ENCODE measurements around the gene SMARCD1. TPM values are rescaled to one million over a fixed set of nuclear protein-coding genes. Genes with fewer than 3 reads are reported as not detected.
A peak's percentile ranks its signal among the peaks of the same experiment; 100 is the strongest.

SMARCD1 gene
- total and polyA plus RNA-seq, 9 of the 15 experiments (the other 6 are each of a cell fraction or from before 2014, with no cell fraction given) = 0.86 to 91.7 (median 48.0) TPM

DNA sequence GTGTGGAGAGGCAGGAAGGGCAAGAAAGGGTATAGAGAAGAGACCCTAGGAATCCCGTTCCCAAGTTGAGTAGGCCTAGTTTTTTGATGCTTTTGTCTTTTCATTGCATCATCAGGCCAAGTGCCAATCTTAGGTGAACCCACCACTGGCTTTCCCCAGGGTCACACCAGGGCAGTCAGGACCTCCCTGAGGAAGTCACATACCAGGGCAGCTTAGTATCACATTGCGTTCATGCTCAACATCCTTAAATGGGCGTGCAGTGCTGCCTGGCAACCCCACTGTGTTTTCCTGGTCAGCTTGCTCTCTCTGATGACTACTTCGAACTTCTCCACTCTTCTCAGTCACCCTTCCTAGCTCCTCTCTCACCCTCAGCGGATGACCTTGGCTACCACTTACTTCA lies 18.7 kb upstream of the SMARCD1 start (continued):
- TF ChIP-seq TEAD1 (CRISPR knock-in tag; IDR thresholded peaks at IDR 0.05) (no peak), ZNF76 (CRISPR knock-in tag; IDR thresholded peaks at IDR 0.05; ENCODE audit: borderline replicate concordance) (no peak), HIVEP1 (CRISPR knock-in tag; IDR thresholded peaks at IDR 0.05) (no peak), DPF2 (IDR thresholded peaks at IDR 0.05) (no peak)
- TF ChIP-seq, protein P1, sequence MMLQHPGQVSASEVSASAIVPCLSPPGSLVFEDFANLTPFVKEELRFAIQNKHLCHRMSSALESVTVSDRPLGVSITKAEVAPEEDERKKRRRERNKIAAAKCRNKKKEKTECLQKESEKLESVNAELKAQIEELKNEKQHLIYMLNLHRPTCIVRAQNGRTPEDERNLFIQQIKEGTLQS (IDR thresholded peaks at IDR 0.05) = peak; percentile 35
- TF ChIP-seq, protein P1 (CRISPR knock-in tag; conservative IDR thresholded peaks at IDR 0.05) = no peak

DNA sequence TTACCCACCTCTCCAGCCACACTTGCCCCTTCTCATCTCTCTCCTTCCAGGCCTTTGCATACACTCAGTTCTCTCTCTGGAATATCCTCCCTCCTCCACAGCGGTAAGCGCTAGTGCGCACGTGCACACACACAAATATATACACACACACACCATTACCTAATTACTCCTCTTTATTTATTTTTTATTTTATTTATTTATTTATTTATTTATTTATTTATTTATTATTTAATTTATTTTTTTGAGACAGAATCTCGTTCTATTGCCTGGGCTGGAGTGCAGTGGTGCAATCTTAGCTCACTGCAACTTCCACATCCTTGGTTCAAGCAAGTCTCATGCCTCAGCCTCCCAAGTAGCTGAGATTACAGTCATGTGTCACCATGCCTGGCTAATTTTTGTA lies 16.1 kb upstream of the SMARCD1 start:
- Histone ChIP-seq H3K4me3 (no peak overlapping the region), H3K4me1 (replicated peaks in 1 of 2; ENCODE audit: control insufficient read depth in 2 of 2, insufficient read depth in 2 of 2, low read length in 2 of 2) (peaks cover 22 to 25% of the 10 kb centered on the region in 2 experiments; a peak in 4 of 5 replicates), H3K79me2 (ENCODE audit: control insufficient read depth, insufficient read depth, low read length) (no peaks in the 10 kb centered on the region), H3K9me3 (replicated peaks; ENCODE audit: control insufficient read depth, insufficient read depth, low read depth, low read length) (no peaks in the 10 kb centered on the region), H3K36me3 (ENCODE audit: control insufficient read depth, insufficient read depth, low read length) (no peaks in the 10 kb centered on the region), H4K20me1 (replicated peaks; ENCODE audit: control insufficient read depth, insufficient read depth, low read length) (no peaks in the 10 kb centered on the region), H2AFZ (ENCODE audit: low read depth, low read length) (no peak overlapping the region), H3K9ac (ENCODE audit: insufficient read depth in 1 of 2, low read depth in 2 of 2, low read length in 2 of 2) (no peak overlapping the region), H3K4me2 (ENCODE audit: insufficient read depth, low read length) (no peak overlapping the region), H3K9me1 (ENCODE audit: control insufficient read depth, insufficient read depth, low read length) (peaks cover 4% of the 10 kb centered on the region), H3K27ac (ENCODE audit: extremely low read depth, low read depth, low read length) (no peak overlapping the region), H3K27me3 (ENCODE audit: control insufficient read depth in 2 of 2, insufficient read depth in 2 of 2, low read length in 2 of 2) (peaks cover 3 to 28% of the 10 kb centered on the region in 2 experiments; a peak in 4 of 5 replicates)
- in situ Hi-C loops (cut with MboI) (loop anchor here (5.0 kb wide), 2 partner anchors 97 to 202 kb away; partner anchors contain the start of gene AQP6), intact Hi-C loops (cut with micrococcal nuclease) (no loop called here)
- TF ChIP-seq BRCA1 (IDR thresholded peaks at IDR 0.05) (no peak), BRCA1 (CRISPR knock-in tag; IDR thresholded peaks at IDR 0.05) (no peak), ZBTB8A (IDR thresholded peaks at IDR 0.05; ENCODE audit: partially characterized antibody) (no peak), ZEB2 (IDR thresholded peaks at IDR 0.05) (no peak), TEAD4 (IDR thresholded peaks at IDR 0.05; ENCODE audit: low read length) (no peak), TEAD4 (CRISPR knock-in tag; IDR thresholded peaks at IDR 0.05; ENCODE audit: borderline replicate concordance) (no peak), ZNF3 (CRISPR knock-in tag; IDR thresholded peaks at IDR 0.05) (no peak), ZNF134 (CRISPR knock-in tag; conservative IDR thresholded peaks at IDR 0.05) (no peak), BCOR (IDR thresholded peaks at IDR 0.05) (no peak), RBM39 (optimal IDR thresholded peaks at IDR 0.05; ENCODE audit: low read depth, low read length) (no peak)
- 64% methylated on average over 5 of the region's 5 CpGs for WGBS (ENCODE audit: insufficient coverage, low coverage, missing lambda C conversion rate)
- FAIRE-seq (no peak), DNase-seq (ENCODE audit: extremely low read depth in 1 of 4, low spot score in 3 of 4) (no peak), ATAC-seq (no peak)
- POLR2A ChIA-PET = interaction anchor here (1.4 to 2.1 kb wide), 2 partner anchors 10 to 13 kb away, joined by 3 to 5 read pairs; no protein-coding TSS in a partner anchor
- CTCF ChIA-PET (ENCODE audit: low intra/inter-chr PET ratio) = interaction anchor here (3.0 to 3.2 kb wide), 2 partner anchors 29 to 101 kb away, joined by 22 to 43 read pairs; no protein-coding TSS in a partner anchor
- BruUV-seq (replicated peaks) = no TSS peak

Measured in K562 (cell line).